Caco-2 (cell line): ENCODE data around the gene C3orf20. TPM values are rescaled to one million over a fixed set of nuclear protein-coding genes. Genes with fewer than 3 reads are reported as not detected.
"Not testable (repeated sequence)": the region's sequence is repeated elsewhere in the genome, so short reads cannot be mapped to it uniquely, and the experiment has no call there.

Experiments used
- BruUV-seq: library from RNA; stranded (reverse); fragments of 400-500 nt; replicated peaks from 2 replicates; lab custom pipeline; 2021; lab: Mats Ljungman, UMichigan
- CTCF ChIA-PET: fragments of 300-600 bp; sonication (Branson Sonifier 250); formaldehyde crosslinking; loops from one replicate; lab custom pipeline; 2022; ENCODE audit warnings: antibody characterized with exemption; lab: Charles Lee
- POLR2A ChIA-PET: fragments of 300-600 bp; sonication (Branson Sonifier 250); formaldehyde crosslinking; loops from one replicate; lab custom pipeline; 2022; ENCODE audit warnings: antibody characterized with exemption; lab: Charles Lee
- DNase-seq, 2 experiments: peaks; one replicate each; pipeline versions ENCODE4 v3.0.0 to v3.0.0-alpha.2; 2020 to 2022
- H3K27me3 ChIP-seq: replicated peaks from 2 replicates; pipeline ENCODE4 v1.6.0; 2011; ENCODE audit warnings: low read length; ENCODE audit not compliant: control insufficient read depth, insufficient read depth
- H3K36me3 ChIP-seq: 2 replicates; pipeline ENCODE4 v1.5.1; 2011; ENCODE audit warnings: low read length; ENCODE audit not compliant: control insufficient read depth, insufficient read depth
- H3K4me1 ChIP-seq: fragments of 250-450 bp; sonication (Bioruptor Pico); 2 replicates; pipeline ENCODE4 v1.5.1; 2020; ENCODE audit warnings: mild to moderate bottlenecking
- H3K4me3 ChIP-seq: 2 replicates; pipeline ENCODE4 v1.5.1; 2011; ENCODE audit warnings: low read depth, mild to moderate bottlenecking, control low read depth, low read length
- H3K9me3 ChIP-seq: fragments of 250-450 bp; sonication (Bioruptor Pico); 2 replicates; pipeline ENCODE4 v1.5.1; 2020; ENCODE audit warnings: mild to moderate bottlenecking, moderate library complexity
- H3K27ac Mint-ChIP-seq: one replicate; pipeline ENCODE4 v1.8.0; 2022; ENCODE audit warnings: mixed read lengths; ENCODE audit not compliant: unreplicated experiment
- H3K27me3 Mint-ChIP-seq: one replicate; pipeline ENCODE4 v1.8.0; 2022; ENCODE audit warnings: mixed read lengths; ENCODE audit not compliant: insufficient read depth, unreplicated experiment
- H3K36me3 Mint-ChIP-seq: one replicate; pipeline ENCODE4 v1.8.0; 2022; ENCODE audit warnings: mild to moderate bottlenecking, mixed read lengths; ENCODE audit not compliant: insufficient read depth, unreplicated experiment
- H3K4me1 Mint-ChIP-seq: one replicate; pipeline ENCODE4 v1.8.0; 2022; ENCODE audit warnings: low read depth, mixed read lengths; ENCODE audit not compliant: unreplicated experiment
- H3K4me3 Mint-ChIP-seq: one replicate; pipeline ENCODE4 v1.8.0; 2022; ENCODE audit warnings: mild to moderate bottlenecking, moderate library complexity, mixed read lengths; ENCODE audit not compliant: unreplicated experiment
- H3K9me3 Mint-ChIP-seq: one replicate; pipeline ENCODE4 v1.8.0; 2022; ENCODE audit warnings: mixed read lengths; ENCODE audit not compliant: unreplicated experiment
- CTCF ChIP-seq, 2 experiments: fragments of 200-600 bp in 1 of 2; IDR thresholded peaks; 1 replicate in 1 of 2; 2 replicates in 1 of 2; pipeline versions ENCODE4 v1.5.1 to v1.8.0; 2011 to 2022; ENCODE audit warnings: antibody characterized with exemption in 1 of 2, control low read depth in 1 of 2, inconsistent platforms in 1 of 2, low read depth in 1 of 2, low read length in 1 of 2, mild to moderate bottlenecking in 1 of 2, moderate library complexity in 1 of 2; ENCODE audit not compliant: insufficient read depth in 1 of 2, severe bottlenecking in 1 of 2, unreplicated experiment in 1 of 2
- intact Hi-C: fragments of 100-400 bp; cut with micrococcal nuclease; formaldehyde crosslinking; loops from one replicate; pipeline ENCODE4 v1.10.0; 2022; ENCODE audit not compliant: unreplicated experiment
- total RNA-seq: library from RNA; stranded (reverse); gene quantifications from 2 replicates; pipeline ENCODE4 v1.2.3, GENCODE V29; 2022

Gene C3orf20
- total RNA-seq, 1 experiment from 2014 or later: 0.09 TPM

DNA sequence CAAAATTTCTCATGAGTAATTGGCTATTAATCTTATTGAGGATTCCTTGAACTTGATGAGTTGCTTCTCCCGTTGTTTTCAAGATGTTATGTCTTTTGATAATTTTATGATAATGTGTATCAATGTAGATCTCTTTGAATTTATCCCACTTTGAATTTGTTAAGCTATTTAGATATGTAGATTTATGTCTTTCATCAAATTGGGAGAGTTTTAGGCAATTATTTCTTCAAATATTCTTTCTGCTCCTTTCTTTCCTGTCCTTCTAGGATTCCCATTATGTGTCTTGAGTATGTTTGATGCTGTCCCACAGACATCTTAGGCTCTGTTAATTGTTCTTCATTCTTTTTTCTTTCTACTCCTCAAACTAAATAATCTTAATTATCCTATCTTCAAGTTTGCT lies 75.7 kb downstream of the C3orf20 start:
- Histone ChIP-seq H3K4me1 (no peaks in the 10 kb centered on the region), H3K36me3 (no peaks in the 10 kb centered on the region), H3K9me3 (peaks cover 5% of the 10 kb centered on the region; the same call in 1 of the 2 replicates), H3K4me3 (no peak overlapping the region), H3K27me3 (no peaks in the 10 kb centered on the region)
- Mint-ChIP-seq H3K36me3 (no peaks in the 10 kb centered on the region), H3K4me3 (no peak overlapping the region), H3K9me3 (peaks cover 11% of the 10 kb centered on the region), H3K27me3 (peaks cover 4% of the 10 kb centered on the region), H3K4me1 (no peaks in the 10 kb centered on the region), H3K27ac (no peak overlapping the region)
- BruUV-seq: no TSS peak
- TF ChIP-seq CTCF (IDR thresholded peaks at IDR 0.05; ENCODE audit: insufficient read depth in 1 of 2, low read depth in 1 of 2, low read length in 1 of 2, severe bottlenecking in 1 of 2, unreplicated experiment in 1 of 2): no peak
- CTCF ChIA-PET: no interaction called here
- POLR2A ChIA-PET: no interaction called here
- no peak for DNase-seq
- intact Hi-C loops: no loop called here

DNA sequence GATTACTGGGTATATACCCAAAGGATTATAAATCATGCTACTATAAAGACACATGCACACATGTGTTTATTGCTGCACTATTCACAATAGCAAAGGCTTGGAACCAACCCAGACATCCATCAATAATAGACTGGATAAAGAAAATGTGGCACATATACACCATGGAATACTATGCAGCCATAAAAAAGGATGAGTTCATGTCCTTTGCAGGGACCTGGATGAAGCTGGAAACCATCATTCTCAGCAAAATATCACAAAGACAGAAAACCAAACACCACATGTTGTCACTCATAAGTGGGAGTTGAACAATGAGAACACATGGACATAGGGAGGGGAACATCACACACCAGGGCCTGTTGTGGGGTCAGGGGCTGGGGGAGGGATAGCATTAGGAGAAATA lies 78.0 kb downstream of the C3orf20 start:
- DNase-seq, POLR2A ChIA-PET, H3K4me3 Mint-ChIP-seq, H3K36me3 Mint-ChIP-seq, H3K27me3 Mint-ChIP-seq, H3K9me3 ChIP-seq, BruUV-seq, H3K27ac Mint-ChIP-seq, CTCF ChIA-PET, H3K4me3 ChIP-seq, intact Hi-C loops, H3K36me3 ChIP-seq, H3K4me1 Mint-ChIP-seq, H3K4me1 ChIP-seq, H3K27me3 ChIP-seq: not testable (repeated sequence)
- H3K9me3 Mint-ChIP-seq: peaks cover 11% of the 10 kb centered on the region

- CTCF ChIA-PET: no interaction called here
- no peaks in the 10 kb centered on the region for H3K27me3 Mint-ChIP-seq
- H3K4me1 ChIP-seq: no peaks in the 10 kb centered on the region
- H3K27me3 ChIP-seq: no peaks in the 10 kb centered on the region; the same call in 1 of the 2 replicates
- no peaks in the 10 kb centered on the region for H3K36me3 ChIP-seq
- TF ChIP-seq CTCF (IDR thresholded peaks at IDR 0.05; ENCODE audit: insufficient read depth in 1 of 2, low read depth in 1 of 2, low read length in 1 of 2, severe bottlenecking in 1 of 2, unreplicated experiment in 1 of 2): no peak
- H3K4me3 Mint-ChIP-seq: no peak overlapping the region
- H3K9me3 Mint-ChIP-seq: no peaks in the 10 kb centered on the region
- DNase-seq: no peak
- BruUV-seq: no TSS peak
- H3K9me3 ChIP-seq: no peaks in the 10 kb centered on the region
- no peaks in the 10 kb centered on the region for H3K4me1 Mint-ChIP-seq
- no peak overlapping the region for H3K27ac Mint-ChIP-seq
- H3K4me3 ChIP-seq: no peak overlapping the region
- POLR2A ChIA-PET: no interaction called here
- intact Hi-C loops: no loop called here
- H3K36me3 Mint-ChIP-seq: no peaks in the 10 kb centered on the region
These were observed 82.3 kb downstream of the C3orf20 start for GRCh38 chr3:14757153-14757700.
